Measurements from ENCODE around the gene BPIFB6. TPM values are rescaled to one million over a fixed set of nuclear protein-coding genes. Genes with fewer than 3 reads are reported as not detected.

The BPIFB6 gene
- total and polyA plus RNA-seq, 2 donors from 2014 or later: not detected

GRCh38 chr20:32989507-32990283, 41.8 kb upstream of the BPIFB6 start:
- Histone ChIP-seq H3K9ac (ENCODE audit: low read length in 3 of 3) (no peak overlapping the region), H3K4me1 (ENCODE audit: control insufficient read depth in 2 of 3, insufficient read depth in 2 of 3, low read depth in 1 of 3, low read length in 3 of 3) (no peaks in the 10 kb centered on the region), H3K9me3 (ENCODE audit: control insufficient read depth in 2 of 3, insufficient read depth in 1 of 3, low read length in 3 of 3) (no peaks in the 10 kb centered on the region), H3K27ac (ENCODE audit: low read depth in 2 of 2, low read length in 2 of 2) (no peak overlapping the region), H3K4me3 (ENCODE audit: low read length in 3 of 3) (no peak overlapping the region), H3K27me3 (ENCODE audit: control insufficient read depth, insufficient read depth, low read length) (no peaks in the 10 kb centered on the region), H3K36me3 (ENCODE audit: control insufficient read depth in 2 of 3, insufficient read depth in 3 of 3, low read length in 3 of 3) (no peaks in the 10 kb centered on the region)
- DNase-seq (no peak), FAIRE-seq (no peak)
- intact Hi-C loops (cut with DNase I): no loop called here
- TF ChIP-seq, protein P1, sequence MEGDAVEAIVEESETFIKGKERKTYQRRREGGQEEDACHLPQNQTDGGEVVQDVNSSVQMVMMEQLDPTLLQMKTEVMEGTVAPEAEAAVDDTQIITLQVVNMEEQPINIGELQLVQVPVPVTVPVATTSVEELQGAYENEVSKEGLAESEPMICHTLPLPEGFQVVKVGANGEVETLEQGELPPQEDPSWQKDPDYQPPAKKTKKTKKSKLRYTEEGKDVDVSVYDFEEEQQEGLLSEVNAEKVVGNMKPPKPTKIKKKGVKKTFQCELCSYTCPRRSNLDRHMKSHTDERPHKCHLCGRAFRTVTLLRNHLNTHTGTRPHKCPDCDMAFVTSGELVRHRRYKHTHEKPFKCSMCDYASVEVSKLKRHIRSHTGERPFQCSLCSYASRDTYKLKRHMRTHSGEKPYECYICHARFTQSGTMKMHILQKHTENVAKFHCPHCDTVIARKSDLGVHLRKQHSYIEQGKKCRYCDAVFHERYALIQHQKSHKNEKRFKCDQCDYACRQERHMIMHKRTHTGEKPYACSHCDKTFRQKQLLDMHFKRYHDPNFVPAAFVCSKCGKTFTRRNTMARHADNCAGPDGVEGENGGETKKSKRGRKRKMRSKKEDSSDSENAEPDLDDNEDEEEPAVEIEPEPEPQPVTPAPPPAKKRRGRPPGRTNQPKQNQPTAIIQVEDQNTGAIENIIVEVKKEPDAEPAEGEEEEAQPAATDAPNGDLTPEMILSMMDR (IDR thresholded peaks at IDR 0.05; ENCODE audit: borderline replicate concordance, extremely low read depth, insufficient read depth): no peak

GRCh38 chr20:32990426-32990825, 41.0 kb upstream of the BPIFB6 start:
- H3K4me1 ChIP-seq (ENCODE audit: control insufficient read depth in 2 of 3, insufficient read depth in 2 of 3, low read depth in 1 of 3, low read length in 3 of 3): no peaks in the 10 kb centered on the region
- H3K4me3 ChIP-seq (ENCODE audit: low read length in 3 of 3): no peak overlapping the region
- intact Hi-C loops (cut with DNase I): no loop called here
- no peak for FAIRE-seq
- H3K9ac ChIP-seq (ENCODE audit: low read length in 3 of 3): no peak overlapping the region
- H3K36me3 ChIP-seq (ENCODE audit: control insufficient read depth in 2 of 3, insufficient read depth in 3 of 3, low read length in 3 of 3): no peaks in the 10 kb centered on the region
- no peak for DNase-seq
- H3K27me3 ChIP-seq (ENCODE audit: control insufficient read depth, insufficient read depth, low read length): no peaks in the 10 kb centered on the region
- H3K27ac ChIP-seq (ENCODE audit: low read depth in 2 of 2, low read length in 2 of 2): no peak overlapping the region
- no peaks in the 10 kb centered on the region for H3K9me3 ChIP-seq (ENCODE audit: control insufficient read depth in 2 of 3, insufficient read depth in 1 of 3, low read length in 3 of 3)
- TF ChIP-seq, protein P1 (IDR thresholded peaks at IDR 0.05; ENCODE audit: borderline replicate concordance, extremely low read depth, insufficient read depth): no peak

DNA sequence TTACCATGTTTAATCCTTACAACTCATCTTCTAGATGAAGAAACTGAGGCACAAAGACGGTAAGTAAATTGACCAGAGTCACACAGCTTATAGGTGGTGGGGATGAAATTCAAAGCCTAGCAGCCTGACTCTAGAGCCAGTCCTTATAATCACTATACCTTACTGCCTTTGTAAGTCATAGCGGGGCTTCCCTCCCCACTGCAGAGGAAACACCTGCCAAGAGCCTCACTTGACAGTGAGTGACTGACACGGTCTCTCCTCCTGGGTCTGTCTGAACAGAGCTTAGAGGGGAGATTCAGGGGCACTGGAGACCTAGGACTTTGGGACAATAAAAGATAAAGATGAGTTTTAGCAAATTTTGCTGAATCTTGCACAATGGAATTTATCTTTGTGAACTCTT, 40.1 kb upstream of the BPIFB6 start:
- Histone ChIP-seq H3K4me3 (ENCODE audit: low read length in 3 of 3) (no peak overlapping the region), H3K36me3 (ENCODE audit: control insufficient read depth in 2 of 3, insufficient read depth in 3 of 3, low read length in 3 of 3) (no peaks in the 10 kb centered on the region), H3K9ac (ENCODE audit: low read length in 3 of 3) (no peak overlapping the region), H3K27me3 (ENCODE audit: control insufficient read depth, insufficient read depth, low read length) (no peaks in the 10 kb centered on the region), H3K27ac (ENCODE audit: low read depth in 2 of 2, low read length in 2 of 2) (no peak overlapping the region), H3K9me3 (ENCODE audit: control insufficient read depth in 2 of 3, insufficient read depth in 1 of 3, low read length in 3 of 3) (no peaks in the 10 kb centered on the region), H3K4me1 (ENCODE audit: control insufficient read depth in 2 of 3, insufficient read depth in 2 of 3, low read depth in 1 of 3, low read length in 3 of 3) (no peaks in the 10 kb centered on the region)
- intact Hi-C loops (cut with DNase I): no loop called here
- DNase-seq: no peak
- no peak for FAIRE-seq
- TF ChIP-seq, protein P1 (IDR thresholded peaks at IDR 0.05; ENCODE audit: borderline replicate concordance, extremely low read depth, insufficient read depth): no peak
